ENCODE measurements around the gene MATN3.

MATN3 gene

GRCh38 chr2:19990416-19990728 is 22.1 kb downstream of the MATN3 start:
- DNase-seq: no peak
- Histone ChIP-seq H3K27me3 (ENCODE audit: insufficient read depth, low read length, poor library complexity) (no peaks in the 10 kb centered on the region), H3K4me1 (ENCODE audit: control insufficient read depth, low read depth, low read length) (no peaks in the 10 kb centered on the region), H3K56ac (ENCODE audit: low read length) (peak overlapping the region; percentile 93), H2BK5ac (ENCODE audit: low read length) (no peak overlapping the region), H4K5ac (ENCODE audit: low read length) (no peak overlapping the region), H2BK15ac (replicated peaks; ENCODE audit: low read depth) (no peak overlapping the region), H2AK5ac (ENCODE audit: low read length) (no peak overlapping the region), H3K18ac (ENCODE audit: low read length) (no peak overlapping the region), H3K4ac (ENCODE audit: low read depth, low read length) (peak overlapping the region; percentile 11), H3K79me2 (ENCODE audit: control insufficient read depth, insufficient read depth, low read length) (peaks cover 5% of the 10 kb centered on the region), H3K79me1 (ENCODE audit: low read length) (no peaks in the 10 kb centered on the region), H4K8ac (ENCODE audit: low read depth, low read length) (no peak overlapping the region), H2BK120ac (ENCODE audit: low read depth, low read length) (no peak overlapping the region), H3K36me3 (ENCODE audit: control insufficient read depth, insufficient read depth, low read length) (no peaks in the 10 kb centered on the region), H3K9ac (ENCODE audit: low read length) (peak overlapping the region; percentile 75), H3K4me2 (ENCODE audit: low read length) (peak overlapping the region; percentile 56), H3K27ac (ENCODE audit: low read depth, low read length) (peak overlapping the region; percentile 39), H3K4me3 (ENCODE audit: low read length) (peak overlapping the region; percentile 49), H3K23ac (ENCODE audit: low read length) (no peak overlapping the region)
- no CpG with 5 or more reads among the region's 10 CpGs for WGBS (ENCODE audit: extremely low coverage, insufficient coverage, low lambda C conversion rate)

- H3K4me1 ChIP-seq (ENCODE audit: control insufficient read depth, low read depth, low read length): no peaks in the 10 kb centered on the region
- peak within 1 kb of the TSS; percentile 49 for H3K27ac ChIP-seq (ENCODE audit: low read depth, low read length)
- H4K5ac ChIP-seq (ENCODE audit: low read length): no peak within 1 kb of the TSS
- peak within 1 kb of the TSS; percentile 11 for H3K4ac ChIP-seq (ENCODE audit: low read depth, low read length)
- no peak within 1 kb of the TSS for H4K8ac ChIP-seq (ENCODE audit: low read depth, low read length)
- no peaks in the 10 kb centered on the region for H3K36me3 ChIP-seq (ENCODE audit: control insufficient read depth, insufficient read depth, low read length)
- H2AK5ac ChIP-seq (ENCODE audit: low read length): no peak within 1 kb of the TSS
- DNase-seq: peak; percentile 97
- H3K79me2 ChIP-seq (ENCODE audit: control insufficient read depth, insufficient read depth, low read length): peaks cover 8% of the 10 kb centered on the region
- WGBS (ENCODE audit: extremely low coverage, insufficient coverage, low lambda C conversion rate): no CpG with 5 or more reads among the region's 70 CpGs
- H3K4me2 ChIP-seq (ENCODE audit: low read length): peak within 1 kb of the TSS; percentile 56
- no peak within 1 kb of the TSS for H2BK15ac ChIP-seq (replicated peaks; ENCODE audit: low read depth)
- peaks cover 4% of the 10 kb centered on the region for H3K79me1 ChIP-seq (ENCODE audit: low read length)
- peak within 1 kb of the TSS; percentile 80 for H3K4me3 ChIP-seq (ENCODE audit: low read length)
- no peak within 1 kb of the TSS for H3K18ac ChIP-seq (ENCODE audit: low read length)
- H2BK120ac ChIP-seq (ENCODE audit: low read depth, low read length): no peak within 1 kb of the TSS
- H3K9ac ChIP-seq (ENCODE audit: low read length): peak within 1 kb of the TSS; percentile 75
- H3K56ac ChIP-seq (ENCODE audit: low read length): peak within 1 kb of the TSS; percentile 93
- H3K27me3 ChIP-seq (ENCODE audit: insufficient read depth, low read length, poor library complexity): no peaks in the 10 kb centered on the region
- H3K23ac ChIP-seq (ENCODE audit: low read length): no peak within 1 kb of the TSS
- no peak within 1 kb of the TSS for H2BK5ac ChIP-seq (ENCODE audit: low read length)
These were observed 22.6 kb downstream of the MATN3 start, which contains the start of gene WDR35 for GRCh38 chr2:19989667-19990415. TSS of gene WDR35 (minus strand) at chr2:19990105. CDS start at chr2:19990015, 90 bp downstream.

- Histone ChIP-seq H3K9ac (ENCODE audit: low read length) (peak overlapping the region; percentile 74), H2BK15ac (replicated peaks; ENCODE audit: low read depth) (no peak overlapping the region), H4K5ac (ENCODE audit: low read length) (no peak overlapping the region), H3K56ac (ENCODE audit: low read length) (peak overlapping the region; percentile 89), H3K4me2 (ENCODE audit: low read length) (peak overlapping the region; percentile 39), H3K79me2 (ENCODE audit: control insufficient read depth, insufficient read depth, low read length) (peaks cover 8% of the 10 kb centered on the region), H2BK5ac (ENCODE audit: low read length) (no peak overlapping the region), H3K79me1 (ENCODE audit: low read length) (peaks cover 4% of the 10 kb centered on the region), H3K18ac (ENCODE audit: low read length) (no peak overlapping the region), H3K4ac (ENCODE audit: low read depth, low read length) (no peak overlapping the region), H3K27ac (ENCODE audit: low read depth, low read length) (peak overlapping the region; percentile 49), H3K36me3 (ENCODE audit: control insufficient read depth, insufficient read depth, low read length) (no peaks in the 10 kb centered on the region), H3K27me3 (ENCODE audit: insufficient read depth, low read length, poor library complexity) (no peaks in the 10 kb centered on the region), H3K4me3 (ENCODE audit: low read length) (peak overlapping the region; percentile 80), H2BK120ac (ENCODE audit: low read depth, low read length) (no peak overlapping the region), H4K8ac (ENCODE audit: low read depth, low read length) (no peak overlapping the region), H2AK5ac (ENCODE audit: low read length) (no peak overlapping the region), H3K4me1 (ENCODE audit: control insufficient read depth, low read depth, low read length) (no peaks in the 10 kb centered on the region), H3K23ac (ENCODE audit: low read length) (no peak overlapping the region)
- WGBS (ENCODE audit: extremely low coverage, insufficient coverage, low lambda C conversion rate): no CpG with 5 or more reads among the region's 8 CpGs
- no peak for DNase-seq
These were observed 23.2 kb downstream of the MATN3 start for GRCh38 chr2:19989342-19989666.

- Histone ChIP-seq H4K5ac (ENCODE audit: low read length) (no peak overlapping the region), H2BK5ac (ENCODE audit: low read length) (no peak overlapping the region), H3K56ac (ENCODE audit: low read length) (no peak overlapping the region), H3K79me2 (ENCODE audit: control insufficient read depth, insufficient read depth, low read length) (peaks cover 8% of the 10 kb centered on the region), H3K18ac (ENCODE audit: low read length) (no peak overlapping the region), H2BK120ac (ENCODE audit: low read depth, low read length) (no peak overlapping the region), H2AK5ac (ENCODE audit: low read length) (no peak overlapping the region), H3K9ac (ENCODE audit: low read length) (no peak overlapping the region), H3K36me3 (ENCODE audit: control insufficient read depth, insufficient read depth, low read length) (no peaks in the 10 kb centered on the region), H2BK15ac (replicated peaks; ENCODE audit: low read depth) (no peak overlapping the region), H3K4me2 (ENCODE audit: low read length) (no peak overlapping the region), H3K4me3 (ENCODE audit: low read length) (no peak overlapping the region), H3K23ac (ENCODE audit: low read length) (no peak overlapping the region), H3K79me1 (ENCODE audit: low read length) (peaks cover 4% of the 10 kb centered on the region), H4K8ac (ENCODE audit: low read depth, low read length) (no peak overlapping the region), H3K4ac (ENCODE audit: low read depth, low read length) (no peak overlapping the region), H3K27me3 (ENCODE audit: insufficient read depth, low read length, poor library complexity) (no peaks in the 10 kb centered on the region), H3K27ac (ENCODE audit: low read depth, low read length) (no peak overlapping the region), H3K4me1 (ENCODE audit: control insufficient read depth, low read depth, low read length) (no peaks in the 10 kb centered on the region)
- 100% methylated on average over 1 of the region's 2 CpGs for WGBS (ENCODE audit: extremely low coverage, insufficient coverage, low lambda C conversion rate)
- DNase-seq: no peak
These were observed 23.9 kb downstream of the MATN3 start for GRCh38 chr2:19988600-19988999.

GRCh38 chr2:19987936-19988335 is 24.5 kb downstream of the MATN3 start:
- no peak overlapping the region for H3K4ac ChIP-seq (ENCODE audit: low read depth, low read length)
- H2BK120ac ChIP-seq (ENCODE audit: low read depth, low read length): no peak overlapping the region
- no peak overlapping the region for H3K23ac ChIP-seq (ENCODE audit: low read length)
- no peak overlapping the region for H3K18ac ChIP-seq (ENCODE audit: low read length)
- no peaks in the 10 kb centered on the region for H3K27me3 ChIP-seq (ENCODE audit: insufficient read depth, low read length, poor library complexity)
- H3K56ac ChIP-seq (ENCODE audit: low read length): no peak overlapping the region
- no peak overlapping the region for H4K8ac ChIP-seq (ENCODE audit: low read depth, low read length)
- H3K4me2 ChIP-seq (ENCODE audit: low read length): no peak overlapping the region
- no peak overlapping the region for H2AK5ac ChIP-seq (ENCODE audit: low read length)
- H3K79me2 ChIP-seq (ENCODE audit: control insufficient read depth, insufficient read depth, low read length): peaks cover 10% of the 10 kb centered on the region
- H3K79me1 ChIP-seq (ENCODE audit: low read length): peaks cover 6% of the 10 kb centered on the region
- WGBS (ENCODE audit: extremely low coverage, insufficient coverage, low lambda C conversion rate): no CpG with 5 or more reads among the region's 5 CpGs
- no peak overlapping the region for H4K5ac ChIP-seq (ENCODE audit: low read length)
- no peak for DNase-seq
- H3K9ac ChIP-seq (ENCODE audit: low read length): no peak overlapping the region
- H2BK15ac ChIP-seq (replicated peaks; ENCODE audit: low read depth): no peak overlapping the region
- no peaks in the 10 kb centered on the region for H3K36me3 ChIP-seq (ENCODE audit: control insufficient read depth, insufficient read depth, low read length)
- no peak overlapping the region for H2BK5ac ChIP-seq (ENCODE audit: low read length)
- H3K4me1 ChIP-seq (ENCODE audit: control insufficient read depth, low read depth, low read length): no peaks in the 10 kb centered on the region
- H3K27ac ChIP-seq (ENCODE audit: low read depth, low read length): no peak overlapping the region
- no peak overlapping the region for H3K4me3 ChIP-seq (ENCODE audit: low read length)

GRCh38 chr2:19982268-19982667 is 30.2 kb downstream of the MATN3 start:
- no CpG with 5 or more reads among the region's 1 CpG for WGBS (ENCODE audit: extremely low coverage, insufficient coverage, low lambda C conversion rate)
- H3K36me3 ChIP-seq (ENCODE audit: control insufficient read depth, insufficient read depth, low read length): no peaks in the 10 kb centered on the region
- H2BK5ac ChIP-seq (ENCODE audit: low read length): no peak overlapping the region

More at GRCh38 chr2:19982268-19982667, 30.2 kb downstream of the MATN3 start:
- Histone ChIP-seq H4K8ac (ENCODE audit: low read depth, low read length) (no peak overlapping the region), H2BK15ac (replicated peaks; ENCODE audit: low read depth) (no peak overlapping the region), H3K79me2 (ENCODE audit: control insufficient read depth, insufficient read depth, low read length) (peaks cover 7% of the 10 kb centered on the region), H3K4me1 (ENCODE audit: control insufficient read depth, low read depth, low read length) (no peaks in the 10 kb centered on the region), H4K5ac (ENCODE audit: low read length) (no peak overlapping the region), H3K4me2 (ENCODE audit: low read length) (no peak overlapping the region), H3K27ac (ENCODE audit: low read depth, low read length) (no peak overlapping the region), H3K79me1 (ENCODE audit: low read length) (peaks cover 7% of the 10 kb centered on the region), H3K23ac (ENCODE audit: low read length) (no peak overlapping the region), H3K4me3 (ENCODE audit: low read length) (no peak overlapping the region), H3K9ac (ENCODE audit: low read length) (no peak overlapping the region), H2AK5ac (ENCODE audit: low read length) (no peak overlapping the region), H3K4ac (ENCODE audit: low read depth, low read length) (no peak overlapping the region), H3K56ac (ENCODE audit: low read length) (no peak overlapping the region), H3K27me3 (ENCODE audit: insufficient read depth, low read length, poor library complexity) (no peaks in the 10 kb centered on the region), H2BK120ac (ENCODE audit: low read depth, low read length) (no peak overlapping the region), H3K18ac (ENCODE audit: low read length) (no peak overlapping the region)
- DNase-seq: no peak

All from mesendoderm (in vitro differentiated cells).